ENCODE results near the gene SERPINB4.
A peak's percentile ranks its signal among the peaks of the same experiment; 100 is the strongest.

SERPINB4 gene

DNA sequence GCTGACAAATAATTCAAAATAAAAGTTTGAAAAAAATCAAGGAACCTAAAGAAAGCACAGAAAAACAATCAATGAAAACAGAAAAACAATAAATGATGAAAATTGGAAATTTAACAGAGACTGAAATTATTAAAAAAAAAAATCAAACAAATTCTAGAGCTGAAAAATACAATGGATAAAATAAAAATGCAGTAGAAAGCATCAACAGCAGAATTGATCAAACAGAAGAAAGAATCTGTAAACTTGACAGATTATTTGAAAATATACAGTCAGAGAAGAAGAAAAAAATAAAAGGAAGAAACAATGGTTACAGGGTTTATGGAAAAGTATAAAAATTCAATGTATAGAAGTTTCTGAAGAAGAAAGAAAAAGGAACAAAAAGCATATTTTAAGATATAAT is 16.2 kb downstream of the SERPINB4 start:
- DNase-seq (ENCODE audit: insufficient read length, low spot score) (no peak), FAIRE-seq (no peak)

DNA sequence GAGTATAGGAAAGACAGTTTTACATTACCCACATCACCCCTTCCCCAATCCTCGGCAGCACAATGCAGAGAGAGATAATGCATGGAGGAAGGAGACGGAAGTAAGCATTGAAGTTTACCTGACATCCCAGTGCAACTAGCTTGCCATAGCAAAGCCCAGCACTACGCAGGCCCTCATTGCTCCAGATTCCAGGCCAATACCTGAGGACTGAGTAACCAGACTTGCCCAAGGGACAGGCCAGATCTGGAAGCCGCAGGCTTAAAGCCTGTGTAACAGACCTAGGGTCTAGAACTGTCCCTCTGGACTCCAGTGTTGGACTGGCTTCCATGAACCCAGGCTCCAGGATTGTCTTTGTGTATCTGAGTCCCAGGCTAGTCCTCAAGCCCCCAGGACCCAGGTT is 17.6 kb downstream of the SERPINB4 start:
- DNase-seq (ENCODE audit: insufficient read length, low spot score) = no peak
- no peak for FAIRE-seq
- no peak for TF ChIP-seq POU2F2 (IDR thresholded peaks at IDR 0.05; ENCODE audit: low read depth, low read length)
- TF ChIP-seq POLR2A (IDR thresholded peaks at IDR 0.05; ENCODE audit: low read depth, low read length) = no peak
- no peak for TF ChIP-seq TAF1 (IDR thresholded peaks at IDR 0.05; ENCODE audit: low read depth, low read length)
- no peak for TF ChIP-seq PAX5 (IDR thresholded peaks at IDR 0.05; ENCODE audit: insufficient read depth, low read length, severe bottlenecking)
- no peak for TF ChIP-seq POLR2AphosphoS5 (IDR thresholded peaks at IDR 0.05; ENCODE audit: low read depth, low read length)
- no peak for TF ChIP-seq SPI1 (IDR thresholded peaks at IDR 0.05; ENCODE audit: low read depth, low read length)

More for the DNA sequence above, 16.2 kb downstream of the SERPINB4 start:
- TF ChIP-seq POLR2AphosphoS5 (IDR thresholded peaks at IDR 0.05; ENCODE audit: low read depth, low read length) = no peak

DNA sequence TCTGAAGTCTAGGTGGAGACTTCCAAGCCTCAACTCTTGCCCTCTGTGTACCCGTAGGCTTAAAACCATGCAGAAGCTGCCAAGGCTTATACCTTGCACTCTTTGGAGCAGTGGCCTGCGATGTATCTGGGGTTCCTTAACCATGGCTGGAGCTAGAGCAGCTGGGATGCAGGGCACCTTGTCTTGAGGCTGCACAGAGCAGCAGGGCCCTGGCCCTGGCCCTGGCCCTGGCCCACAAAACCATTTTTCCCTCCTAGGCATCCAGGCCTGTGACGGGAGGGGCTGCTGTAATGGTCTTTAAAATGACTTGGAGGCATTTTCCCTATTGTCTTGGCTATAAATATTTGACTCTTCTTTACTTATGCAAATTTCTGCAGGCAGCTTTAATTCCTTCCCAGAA is 19.2 kb downstream of the SERPINB4 start:
- no peak for TF ChIP-seq SPI1 (IDR thresholded peaks at IDR 0.05; ENCODE audit: low read depth, low read length)
- no peak for TF ChIP-seq POLR2AphosphoS5 (IDR thresholded peaks at IDR 0.05; ENCODE audit: low read depth, low read length)
- no peak for FAIRE-seq
- no peak for DNase-seq (ENCODE audit: insufficient read length, low spot score)

DNA sequence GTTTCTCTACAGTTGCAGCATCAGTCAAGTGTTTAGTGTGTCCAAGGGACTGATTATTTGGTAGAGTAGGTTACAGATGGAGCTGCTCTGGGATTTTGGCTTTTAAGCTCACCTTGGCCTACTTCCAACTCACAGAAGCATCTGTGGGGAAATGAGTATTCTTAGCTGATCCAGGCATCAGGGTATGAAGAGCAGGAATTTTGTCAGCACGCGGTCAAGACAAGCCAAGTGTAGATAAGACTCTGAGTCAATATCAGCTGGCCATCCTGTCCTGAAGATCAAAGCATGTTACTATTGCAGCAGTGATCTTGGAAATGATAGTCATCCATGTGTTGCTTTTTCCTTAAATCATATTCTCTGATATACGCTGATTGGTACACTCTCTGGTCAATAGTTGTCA is 24.4 kb downstream of the SERPINB4 start:
- no peak for DNase-seq (ENCODE audit: insufficient read length, low spot score)
- no peak for TF ChIP-seq POLR2A (IDR thresholded peaks at IDR 0.05; ENCODE audit: low read depth, low read length)
- TF ChIP-seq TAF1 (IDR thresholded peaks at IDR 0.05; ENCODE audit: low read depth, low read length) = no peak
- no peak for TF ChIP-seq POLR2AphosphoS5 (IDR thresholded peaks at IDR 0.05; ENCODE audit: low read depth, low read length)
- TF ChIP-seq POU2F2 (IDR thresholded peaks at IDR 0.05; ENCODE audit: low read depth, low read length) = no peak
- no peak for TF ChIP-seq SPI1 (IDR thresholded peaks at IDR 0.05; ENCODE audit: low read depth, low read length)
- no peak for TF ChIP-seq PAX5 (IDR thresholded peaks at IDR 0.05; ENCODE audit: insufficient read depth, low read length, severe bottlenecking)
- no peak for FAIRE-seq

DNA sequence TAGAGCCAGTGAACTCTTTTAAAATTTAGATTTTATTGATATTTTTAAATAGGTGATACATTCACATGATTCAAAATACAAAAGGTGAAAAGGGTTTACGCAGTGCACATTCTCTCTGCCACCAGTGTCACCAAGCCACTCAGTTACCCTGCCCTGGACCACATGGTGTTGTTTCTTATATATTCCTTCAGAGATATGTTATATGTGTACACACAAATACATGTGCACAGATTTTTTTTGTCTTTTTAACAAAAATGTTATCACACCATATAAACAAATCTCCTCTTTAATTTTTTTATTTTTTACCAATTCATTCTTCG is 26.2 kb downstream of the SERPINB4 start:
- TF ChIP-seq TAF1 (IDR thresholded peaks at IDR 0.05; ENCODE audit: low read depth, low read length) = no peak
- TF ChIP-seq POU2F2 (IDR thresholded peaks at IDR 0.05; ENCODE audit: low read depth, low read length) = no peak
- no peak for TF ChIP-seq POLR2AphosphoS5 (IDR thresholded peaks at IDR 0.05; ENCODE audit: low read depth, low read length)
- TF ChIP-seq SPI1 (IDR thresholded peaks at IDR 0.05; ENCODE audit: low read depth, low read length) = no peak
- TF ChIP-seq POLR2A (IDR thresholded peaks at IDR 0.05; ENCODE audit: low read depth, low read length) = no peak
- FAIRE-seq (no peak), DNase-seq (ENCODE audit: insufficient read length, low spot score) (no peak)

DNA sequence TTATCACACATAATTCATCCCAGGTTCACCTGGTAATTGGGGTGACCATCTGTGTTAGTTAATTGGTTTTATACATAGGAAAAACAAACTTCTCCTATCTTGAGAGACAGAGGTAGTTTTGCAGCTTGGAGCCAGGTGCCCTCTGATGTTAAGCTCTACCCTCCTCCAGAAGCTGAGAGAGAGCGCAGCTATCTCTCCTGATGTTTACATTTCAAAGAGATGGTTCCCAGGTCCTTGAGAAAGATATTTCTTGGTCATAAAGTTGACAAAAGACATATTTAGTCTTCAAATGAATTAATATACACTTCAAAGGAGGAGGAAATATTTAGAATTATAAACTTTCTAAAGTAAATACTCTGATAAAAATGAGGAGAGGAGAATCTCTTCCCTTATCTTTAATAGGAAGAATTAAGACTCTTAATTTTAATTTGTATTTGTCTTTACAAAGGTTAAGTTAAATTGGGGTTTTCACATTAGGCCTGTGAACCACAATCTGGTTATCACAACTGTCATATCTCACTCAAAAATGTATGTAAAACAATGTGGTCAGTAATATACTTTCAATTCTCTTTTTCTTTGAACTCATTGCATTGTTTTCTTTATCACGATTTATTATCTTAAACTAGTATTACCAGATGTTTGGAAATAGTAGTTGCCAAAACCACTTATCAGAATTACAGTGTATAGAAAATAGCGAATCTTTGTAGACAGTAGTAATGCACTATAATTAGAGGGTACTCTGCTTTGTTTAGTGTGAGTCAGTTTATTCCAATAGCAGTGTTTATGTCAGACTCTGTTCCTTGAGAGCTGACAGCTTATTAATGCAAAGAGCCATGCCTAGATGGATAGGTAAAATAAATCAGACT is 26.8 kb downstream of the SERPINB4 start:
- FAIRE-seq (no peak), DNase-seq (ENCODE audit: insufficient read length, low spot score) (no peak)
- TF ChIP-seq POLR2A (IDR thresholded peaks at IDR 0.05; ENCODE audit: low read depth, low read length) (no peak), SPI1 (IDR thresholded peaks at IDR 0.05; ENCODE audit: low read depth, low read length) (peak; percentile 65)

DNA sequence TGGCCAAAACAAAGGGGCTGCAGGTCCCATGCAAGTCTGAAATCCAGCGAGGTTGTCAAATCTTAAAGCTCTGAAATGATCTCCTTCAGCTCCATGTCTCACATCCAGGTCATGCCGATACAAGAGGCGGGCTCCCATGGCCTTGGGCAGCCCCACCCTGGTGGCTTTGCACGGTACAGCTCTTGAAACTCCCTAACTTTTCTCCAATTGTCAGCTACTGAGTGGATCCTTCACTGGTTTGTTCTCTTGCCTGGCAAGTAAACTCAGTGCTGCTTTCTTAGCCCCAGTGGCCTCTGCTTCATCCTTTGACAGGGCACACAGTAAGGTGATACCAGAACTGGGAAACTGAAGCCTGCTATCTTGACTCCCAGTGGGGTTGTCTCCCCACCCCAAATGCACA is 30.6 kb downstream of the SERPINB4 start:
- no peak for DNase-seq (ENCODE audit: insufficient read length, low spot score)
- no peak for FAIRE-seq
- TF ChIP-seq TAF1 (IDR thresholded peaks at IDR 0.05; ENCODE audit: low read depth, low read length) (no peak), SPI1 (IDR thresholded peaks at IDR 0.05; ENCODE audit: low read depth, low read length) (no peak), POLR2AphosphoS5 (IDR thresholded peaks at IDR 0.05; ENCODE audit: low read depth, low read length) (no peak), PAX5 (IDR thresholded peaks at IDR 0.05; ENCODE audit: insufficient read depth, low read length, severe bottlenecking) (no peak), POLR2A (IDR thresholded peaks at IDR 0.05; ENCODE audit: low read depth, low read length) (no peak), POU2F2 (IDR thresholded peaks at IDR 0.05; ENCODE audit: low read depth, low read length) (no peak)

DNA sequence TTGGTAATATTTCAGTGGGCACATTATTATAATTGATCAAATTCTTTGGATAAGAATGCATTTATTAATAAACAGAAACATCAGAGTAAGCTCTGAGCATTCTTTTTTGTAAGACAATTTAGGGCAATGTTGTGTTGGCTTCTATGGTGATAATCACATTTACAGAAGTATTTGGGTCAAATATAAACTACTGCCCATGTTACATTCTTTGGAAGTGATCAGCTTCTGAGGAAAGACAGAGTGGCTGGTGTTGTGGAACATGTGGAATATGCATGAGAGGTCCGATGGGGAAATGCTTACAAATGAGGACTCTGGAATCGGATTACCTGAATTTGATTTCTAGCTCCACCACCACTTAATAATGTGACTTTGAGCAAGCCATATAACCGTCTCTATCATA is 37.5 kb downstream of the SERPINB4 start:
- TF ChIP-seq SPI1 (IDR thresholded peaks at IDR 0.05; ENCODE audit: low read depth, low read length) (no peak), POU2F2 (IDR thresholded peaks at IDR 0.05; ENCODE audit: low read depth, low read length) (no peak), PAX5 (IDR thresholded peaks at IDR 0.05; ENCODE audit: insufficient read depth, low read length, severe bottlenecking) (no peak), TAF1 (IDR thresholded peaks at IDR 0.05; ENCODE audit: low read depth, low read length) (no peak), POLR2AphosphoS5 (IDR thresholded peaks at IDR 0.05; ENCODE audit: low read depth, low read length) (no peak), POLR2A (IDR thresholded peaks at IDR 0.05; ENCODE audit: low read depth, low read length) (no peak)
- DNase-seq (ENCODE audit: insufficient read length, low spot score) = no peak
- FAIRE-seq = no peak

DNA sequence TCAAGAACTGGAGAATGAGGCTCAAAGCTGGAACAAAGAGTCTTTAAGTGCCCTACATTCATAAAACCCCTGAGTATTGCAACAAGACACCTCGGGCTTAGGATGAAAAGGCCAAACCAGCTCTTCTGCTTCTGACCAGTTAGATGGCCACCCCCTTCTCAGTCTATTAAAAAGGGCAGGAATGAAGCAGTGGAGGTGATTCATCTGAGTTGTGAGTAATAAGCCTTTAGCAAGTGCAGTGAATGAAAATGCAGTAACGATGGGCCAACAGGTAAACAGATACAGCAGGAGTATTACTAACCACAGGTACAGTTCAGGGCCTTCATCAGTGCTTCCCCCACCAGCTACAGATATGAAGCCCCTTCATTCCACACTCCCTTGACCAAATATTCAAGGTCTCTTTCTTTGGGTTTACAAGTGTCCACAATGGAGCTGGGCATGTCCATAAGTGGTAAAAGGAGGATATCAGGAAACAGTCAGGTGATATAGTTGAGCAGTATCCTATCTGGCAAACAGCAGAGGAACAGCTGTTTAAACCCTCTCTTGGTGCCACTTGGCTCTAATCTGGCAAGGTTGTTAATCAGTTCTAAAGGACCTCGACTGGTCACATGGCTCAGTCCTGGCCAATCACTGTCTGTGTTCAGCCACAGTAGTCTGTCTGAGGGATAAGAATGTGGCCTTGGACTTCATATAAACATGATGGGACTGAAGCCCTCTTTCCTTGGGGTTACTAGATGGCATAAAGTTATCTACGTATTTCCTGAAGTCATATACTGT is 39.1 kb downstream of the SERPINB4 start:
- no peak for DNase-seq (ENCODE audit: insufficient read length, low spot score)
- no peak for TF ChIP-seq SPI1 (IDR thresholded peaks at IDR 0.05; ENCODE audit: low read depth, low read length)
- TF ChIP-seq POLR2A (IDR thresholded peaks at IDR 0.05; ENCODE audit: low read depth, low read length) = no peak
- FAIRE-seq = no peak

DNA sequence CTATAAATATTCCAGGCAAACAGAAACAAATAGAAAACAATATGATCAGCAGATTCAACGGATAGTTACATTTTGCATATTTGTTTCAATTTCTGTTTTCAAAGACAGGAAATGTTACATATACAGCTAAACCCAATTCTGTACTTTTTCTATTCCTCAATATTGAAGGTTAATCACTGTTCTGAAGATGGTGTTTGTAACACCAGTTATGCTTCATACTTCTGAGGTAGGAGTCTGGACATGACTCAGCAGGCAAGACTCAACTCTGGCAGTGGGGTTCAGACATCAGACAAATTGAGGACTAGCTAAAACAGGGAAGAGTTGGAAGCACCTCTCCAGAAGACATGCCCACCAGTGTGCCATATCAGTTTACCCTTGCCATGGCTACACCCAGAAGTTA is 40.3 kb downstream of the SERPINB4 start:
- peak; percentile 94 for FAIRE-seq
- peak; percentile 18 for DNase-seq (ENCODE audit: insufficient read length, low spot score)
- TF ChIP-seq TAF1 (IDR thresholded peaks at IDR 0.05; ENCODE audit: low read depth, low read length) = no peak

DNA sequence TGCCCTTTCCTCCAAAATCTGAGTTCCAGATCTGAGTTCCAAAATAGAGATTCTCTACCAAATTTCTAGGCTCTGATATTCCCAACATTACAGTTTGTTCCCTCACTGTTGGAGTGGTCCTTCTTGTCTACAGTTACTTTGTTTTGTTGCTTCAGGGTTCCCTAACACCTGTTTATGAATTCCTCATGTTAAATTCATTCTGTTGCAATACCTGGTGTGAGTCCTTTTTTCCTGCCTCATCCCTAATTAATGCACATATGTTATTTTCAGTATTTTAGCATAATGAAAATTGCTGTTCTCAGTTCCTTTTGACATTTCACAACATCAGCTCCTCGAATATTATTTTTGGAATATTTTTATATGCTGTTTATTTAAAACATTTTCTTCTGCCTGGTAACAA is 40.7 kb downstream of the SERPINB4 start:
- DNase-seq (ENCODE audit: insufficient read length, low spot score) (no peak), FAIRE-seq (no peak)
- TF ChIP-seq POU2F2 (IDR thresholded peaks at IDR 0.05; ENCODE audit: low read depth, low read length) = no peak
- TF ChIP-seq POLR2AphosphoS5 (IDR thresholded peaks at IDR 0.05; ENCODE audit: low read depth, low read length) = no peak
- no peak for TF ChIP-seq POLR2A (IDR thresholded peaks at IDR 0.05; ENCODE audit: low read depth, low read length)
- TF ChIP-seq PAX5 (IDR thresholded peaks at IDR 0.05; ENCODE audit: insufficient read depth, low read length, severe bottlenecking) = no peak
- no peak for TF ChIP-seq SPI1 (IDR thresholded peaks at IDR 0.05; ENCODE audit: low read depth, low read length)
- TF ChIP-seq TAF1 (IDR thresholded peaks at IDR 0.05; ENCODE audit: low read depth, low read length) = no peak

Data from GM12891 (cell line).